ENCODE data around the gene MSI2. TPM values are rescaled to one million over a fixed set of nuclear protein-coding genes. Genes with fewer than 3 reads are reported as not detected.

Gene MSI2
- total RNA-seq, 1 donor from 2014 or later = 44.6 TPM

- no peak for DNase-seq
These were observed 304.0 kb downstream of the MSI2 start for GRCh38 chr17:57560319-57560705.

DNA sequence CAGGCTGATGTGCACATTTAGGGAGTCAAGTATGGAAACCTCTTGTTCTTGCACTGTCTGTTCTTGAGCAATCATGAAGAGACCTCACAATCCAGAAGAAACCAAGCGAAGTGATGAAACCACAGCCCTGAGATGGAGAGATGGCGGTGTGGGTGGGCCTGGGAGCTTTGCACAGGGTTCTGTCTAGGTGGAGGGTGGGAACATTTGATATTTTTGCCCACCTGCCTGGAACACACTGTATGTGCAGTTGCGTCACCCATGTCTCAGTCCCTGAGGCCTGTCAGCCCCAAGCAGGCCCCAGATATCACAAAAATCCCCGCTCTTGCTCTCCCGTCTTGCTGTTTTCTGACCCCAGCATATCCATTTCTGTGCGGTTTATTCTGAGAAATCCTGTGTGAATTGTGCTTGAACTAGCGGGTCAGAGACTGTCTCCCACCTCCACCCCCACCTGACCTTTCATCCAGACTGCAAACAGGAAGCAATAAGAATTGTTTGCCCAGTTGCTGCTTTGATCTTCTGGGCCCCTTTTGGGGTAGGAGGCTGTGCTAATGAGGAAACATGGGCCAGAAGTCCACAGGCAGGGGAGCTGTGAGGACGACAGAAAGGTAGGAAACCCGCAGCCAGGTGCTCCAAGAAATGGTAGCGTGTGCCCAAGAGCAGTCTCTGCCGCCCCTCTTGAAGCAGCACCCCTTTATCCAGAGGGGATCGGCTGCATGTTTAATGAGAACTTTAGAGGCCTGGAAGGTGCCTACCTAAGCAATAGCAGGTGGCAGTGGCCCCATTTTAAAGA lies 304.9 kb downstream of the MSI2 start:
- no peak for DNase-seq

- DNase-seq = peak; percentile 28
These were observed 305.9 kb downstream of the MSI2 start for GRCh38 chr17:57562184-57562698.

- no peak for DNase-seq
These were observed 307.6 kb downstream of the MSI2 start for GRCh38 chr17:57563958-57564357.

GRCh38 chr17:57565176-57565575 lies 308.9 kb downstream of the MSI2 start:
- DNase-seq = no peak

- no peak for DNase-seq
These were observed 310.4 kb downstream of the MSI2 start for GRCh38 chr17:57566721-57567120.

DNA sequence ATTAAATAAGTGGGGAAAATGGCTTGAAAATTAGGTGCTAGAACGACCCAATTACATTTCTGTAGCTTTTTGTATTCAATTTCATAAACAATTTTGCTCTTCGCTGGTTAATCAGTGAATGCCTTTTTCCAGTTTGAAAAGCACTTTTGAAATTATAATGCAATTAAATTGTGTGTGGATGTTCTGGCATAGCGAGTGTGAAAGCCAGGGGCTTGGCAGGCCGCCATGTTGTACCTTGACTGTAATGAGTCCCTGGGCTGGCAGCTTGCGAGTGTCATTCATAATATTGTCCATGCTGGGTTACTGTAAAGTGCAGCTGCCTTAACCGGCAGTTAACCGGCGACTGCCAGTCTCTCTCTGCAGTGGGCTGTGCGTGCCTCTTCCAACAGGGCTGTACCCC lies 310.9 kb downstream of the MSI2 start:
- DNase-seq = no peak

GRCh38 chr17:57568340-57568739 lies 312.0 kb downstream of the MSI2 start:
- no peak for DNase-seq

GRCh38 chr17:57569021-57569420 lies 312.7 kb downstream of the MSI2 start:
- no peak for DNase-seq

- no peak for DNase-seq
These were observed 313.5 kb downstream of the MSI2 start for GRCh38 chr17:57569853-57570252.

- DNase-seq = no peak
These were observed 314.5 kb downstream of the MSI2 start for GRCh38 chr17:57570724-57571344.

- no peak for DNase-seq
These were observed 315.7 kb downstream of the MSI2 start for GRCh38 chr17:57572062-57572461.

DNA sequence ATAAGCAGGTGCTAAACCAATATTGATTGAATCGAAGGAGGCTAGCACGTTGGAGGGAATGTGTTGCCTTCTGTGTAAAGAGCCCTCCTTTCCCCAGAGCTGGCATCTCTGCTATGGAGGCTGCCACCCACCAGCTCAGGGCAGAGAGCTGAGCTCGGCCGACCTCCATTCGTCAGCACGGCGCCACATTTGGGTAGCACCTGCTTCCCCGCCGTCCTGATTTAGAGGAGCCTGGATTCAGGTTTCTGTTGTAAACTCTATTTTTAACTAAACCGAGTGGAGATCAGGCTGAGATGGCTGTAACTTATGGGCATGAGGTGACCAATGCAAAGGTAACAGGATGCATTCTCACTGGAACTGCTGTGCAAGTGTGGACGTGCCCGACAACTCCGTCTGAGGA lies 316.3 kb downstream of the MSI2 start:
- DNase-seq = no peak

GRCh38 chr17:57574040-57574513 lies 317.8 kb downstream of the MSI2 start:
- DNase-seq = no peak

DNA sequence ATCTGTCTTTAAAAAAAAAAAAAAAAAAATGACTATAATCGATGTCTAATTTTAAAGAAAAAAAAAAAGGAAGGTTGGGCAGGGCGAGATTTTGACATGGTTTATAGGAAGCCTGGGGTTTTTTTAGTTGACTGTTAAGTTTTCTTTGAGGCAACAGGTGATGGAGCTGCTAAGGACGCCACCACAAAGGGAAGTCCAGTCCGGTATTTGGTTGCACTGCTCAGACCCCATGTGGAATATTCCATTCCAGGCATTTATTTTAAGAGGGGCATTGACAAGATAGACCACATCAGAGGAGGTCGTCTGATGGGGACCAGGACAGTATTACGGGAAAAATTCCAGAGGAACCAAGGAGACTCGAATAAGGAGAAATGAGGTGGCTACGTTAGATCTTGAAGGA lies 320.4 kb downstream of the MSI2 start:
- DNase-seq = no peak

- no peak for DNase-seq
These were observed 321.7 kb downstream of the MSI2 start for GRCh38 chr17:57577751-57578607.

DNA sequence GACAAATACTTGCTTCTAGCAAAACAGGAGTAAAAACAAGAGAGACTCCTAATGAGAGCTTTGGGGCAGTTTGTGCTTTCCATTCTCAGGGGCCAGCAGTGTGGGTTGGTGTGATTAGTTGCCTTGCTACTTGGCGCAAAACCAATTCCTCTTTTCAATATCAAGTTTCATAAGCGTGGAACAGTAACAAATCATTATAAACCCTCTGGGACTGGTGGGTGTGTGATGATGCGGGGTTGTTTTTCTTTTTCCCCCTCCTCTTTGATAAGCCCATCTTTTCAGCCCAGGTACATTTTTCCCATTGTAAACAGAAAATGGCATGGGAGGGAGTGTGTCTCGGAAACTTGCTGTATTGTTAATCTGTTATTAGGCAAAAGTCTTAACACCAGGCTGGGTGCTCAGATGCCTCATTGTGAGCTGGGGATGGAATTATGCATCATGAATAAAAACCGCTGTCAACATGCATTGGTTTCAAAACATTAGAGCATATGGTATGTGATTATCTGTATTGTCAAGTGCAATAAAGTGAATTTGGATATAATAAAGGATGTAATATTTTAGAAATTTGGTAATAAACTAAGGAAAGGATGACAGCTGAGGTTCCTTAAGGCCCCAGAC lies 322.4 kb downstream of the MSI2 start:
- DNase-seq = no peak

DNA sequence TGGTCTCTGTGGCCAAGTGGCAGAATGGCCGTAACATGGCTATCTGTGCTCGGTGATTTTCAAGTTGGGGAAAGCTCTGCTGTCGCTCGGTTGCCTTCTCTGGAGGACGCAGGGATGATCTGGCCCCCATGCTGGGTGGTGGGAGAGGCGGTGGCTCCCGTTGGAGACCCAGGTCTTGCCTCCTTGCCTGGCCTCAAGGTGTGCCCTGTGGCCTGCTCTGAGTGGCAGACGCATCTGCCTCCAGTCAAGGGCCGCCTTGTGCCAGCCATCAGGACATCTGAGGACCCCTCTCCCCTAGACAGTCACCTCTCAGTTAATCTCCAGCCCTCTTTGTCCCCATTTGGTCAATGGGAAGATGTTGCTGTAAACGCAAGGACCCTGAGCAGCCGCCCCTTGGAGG lies 322.9 kb downstream of the MSI2 start:
- no peak for DNase-seq

GRCh38 chr17:57580055-57580739 lies 323.9 kb downstream of the MSI2 start:
- DNase-seq = no peak

DNA sequence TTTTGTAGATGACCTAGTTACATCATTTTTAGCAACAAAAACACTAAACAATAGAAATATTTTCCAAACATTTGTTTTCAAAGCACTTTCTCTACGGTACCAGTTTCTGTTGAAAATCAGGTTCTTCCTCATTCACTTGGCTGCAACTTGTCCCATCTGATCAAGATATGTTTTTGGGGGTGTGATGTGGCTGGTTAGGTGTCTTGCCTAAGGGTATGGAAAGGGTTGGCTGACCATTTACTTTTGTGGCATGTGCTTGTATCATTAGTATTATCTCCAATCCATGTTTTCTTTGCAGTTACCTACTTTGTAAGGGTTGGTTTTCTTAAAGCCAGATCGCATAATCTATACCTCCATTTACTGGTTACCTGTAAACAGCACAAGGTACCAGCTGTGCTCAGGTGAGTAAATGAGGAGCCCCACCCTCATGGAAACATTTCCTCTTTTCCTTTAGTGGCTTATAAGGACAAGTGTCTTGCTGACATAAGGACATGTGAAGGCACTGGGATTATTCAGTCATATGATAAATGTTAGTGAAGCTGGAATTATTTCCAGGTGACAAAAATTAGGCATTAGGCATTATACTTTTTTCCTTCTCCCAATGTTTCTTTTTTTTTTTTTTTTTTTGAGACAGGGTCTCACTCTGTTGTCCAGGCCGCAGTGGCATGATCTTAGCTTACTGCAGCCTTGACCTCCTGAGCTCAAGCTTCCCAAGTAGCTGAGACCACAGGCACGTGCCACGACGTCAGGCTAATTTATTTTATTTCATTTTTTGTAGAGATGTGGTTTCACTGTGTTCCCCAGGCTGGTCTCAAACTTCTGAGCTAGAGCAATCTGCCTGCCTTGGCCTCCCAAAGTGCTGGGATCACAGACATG lies 326.8 kb downstream of the MSI2 start:
- DNase-seq = no peak
